GM13977 (cell line): ENCODE measurements around the gene THBS4.

Experiments
- DNase-seq: peaks from one replicate; pipeline ENCODE4 v3.0.0; 2012; ENCODE audit warnings: low spot score
- in situ Hi-C: fragments of 300-500 bp; cut with MboI; formaldehyde crosslinking; loops from one replicate; pipeline ENCODE4 v1.12.0; 2022; ENCODE audit warnings: low sequenced_read_pairs, low pct_unique_long_range_greater_than_20kb, mixed read lengths, inconsistent platforms; ENCODE audit not compliant: unreplicated experiment
- TF ChIP-seq, protein P1 (sequence below): IDR thresholded peaks from 2 replicates; pipeline ENCODE4 v1.5.1; 2012; ENCODE audit warnings: mild to moderate bottlenecking, control low read depth; ENCODE audit not compliant: insufficient read depth; ENCODE audit errors: extremely low read depth, missing control alignments

Gene THBS4

GRCh38 chr5:80042330-80042729 lies 7.2 kb downstream of the THBS4 start:
- DNase-seq: no peak

GRCh38 chr5:80043187-80043586 lies 8.0 kb downstream of the THBS4 start:
- DNase-seq: no peak
- in situ Hi-C loops: no loop called here
- TF ChIP-seq, protein P1, sequence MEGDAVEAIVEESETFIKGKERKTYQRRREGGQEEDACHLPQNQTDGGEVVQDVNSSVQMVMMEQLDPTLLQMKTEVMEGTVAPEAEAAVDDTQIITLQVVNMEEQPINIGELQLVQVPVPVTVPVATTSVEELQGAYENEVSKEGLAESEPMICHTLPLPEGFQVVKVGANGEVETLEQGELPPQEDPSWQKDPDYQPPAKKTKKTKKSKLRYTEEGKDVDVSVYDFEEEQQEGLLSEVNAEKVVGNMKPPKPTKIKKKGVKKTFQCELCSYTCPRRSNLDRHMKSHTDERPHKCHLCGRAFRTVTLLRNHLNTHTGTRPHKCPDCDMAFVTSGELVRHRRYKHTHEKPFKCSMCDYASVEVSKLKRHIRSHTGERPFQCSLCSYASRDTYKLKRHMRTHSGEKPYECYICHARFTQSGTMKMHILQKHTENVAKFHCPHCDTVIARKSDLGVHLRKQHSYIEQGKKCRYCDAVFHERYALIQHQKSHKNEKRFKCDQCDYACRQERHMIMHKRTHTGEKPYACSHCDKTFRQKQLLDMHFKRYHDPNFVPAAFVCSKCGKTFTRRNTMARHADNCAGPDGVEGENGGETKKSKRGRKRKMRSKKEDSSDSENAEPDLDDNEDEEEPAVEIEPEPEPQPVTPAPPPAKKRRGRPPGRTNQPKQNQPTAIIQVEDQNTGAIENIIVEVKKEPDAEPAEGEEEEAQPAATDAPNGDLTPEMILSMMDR: no peak

More at GRCh38 chr5:80042330-80042729, 7.2 kb downstream of the THBS4 start:
- TF ChIP-seq, protein P1: no peak
- in situ Hi-C loops: no loop called here

- in situ Hi-C loops: no loop called here
- TF ChIP-seq, protein P1: no peak
- DNase-seq: no peak
Measured at GRCh38 chr5:80048084-80048780, 13.1 kb downstream of the THBS4 start.

DNA sequence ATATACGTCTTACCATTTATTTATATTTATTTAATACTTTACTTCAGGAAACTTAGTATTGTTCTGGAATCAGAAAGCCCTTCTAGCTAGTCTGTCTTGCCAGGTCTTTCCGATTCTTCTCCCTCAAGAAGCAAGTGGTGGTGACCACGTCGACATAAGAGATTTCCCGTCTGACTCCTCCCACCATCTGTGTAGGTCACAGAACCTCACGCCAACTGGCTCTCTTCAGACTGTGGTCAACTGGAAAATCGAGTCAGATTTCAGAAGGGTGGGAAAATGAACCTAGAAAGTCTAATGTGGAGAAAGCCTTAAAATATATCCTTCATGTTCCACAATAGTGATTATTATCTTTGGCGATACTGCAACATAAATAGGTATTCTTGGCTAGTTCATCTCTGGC lies 17.3 kb downstream of the THBS4 start:
- DNase-seq: no peak
- TF ChIP-seq, protein P1: no peak
- in situ Hi-C loops: no loop called here

DNA sequence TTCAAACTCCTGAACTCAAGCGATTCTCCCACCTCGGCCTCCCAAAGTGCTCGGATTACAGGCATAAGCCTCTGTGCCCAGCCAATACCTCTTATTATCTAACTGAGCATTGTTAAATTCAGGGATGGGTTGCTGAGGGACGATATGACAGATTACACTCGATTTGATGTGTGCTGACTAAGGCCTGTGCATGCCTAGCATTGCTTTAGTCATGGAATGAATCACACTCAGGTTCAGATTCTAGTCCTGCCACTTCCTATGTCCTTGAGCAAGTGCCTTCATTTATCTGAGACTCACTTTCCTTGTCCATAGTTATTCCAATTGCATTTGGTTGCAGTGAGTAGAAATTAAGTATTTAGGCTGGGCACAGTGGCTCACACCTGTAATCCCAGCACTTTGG lies 19.5 kb downstream of the THBS4 start:
- DNase-seq: no peak
- in situ Hi-C loops: no loop called here

DNA sequence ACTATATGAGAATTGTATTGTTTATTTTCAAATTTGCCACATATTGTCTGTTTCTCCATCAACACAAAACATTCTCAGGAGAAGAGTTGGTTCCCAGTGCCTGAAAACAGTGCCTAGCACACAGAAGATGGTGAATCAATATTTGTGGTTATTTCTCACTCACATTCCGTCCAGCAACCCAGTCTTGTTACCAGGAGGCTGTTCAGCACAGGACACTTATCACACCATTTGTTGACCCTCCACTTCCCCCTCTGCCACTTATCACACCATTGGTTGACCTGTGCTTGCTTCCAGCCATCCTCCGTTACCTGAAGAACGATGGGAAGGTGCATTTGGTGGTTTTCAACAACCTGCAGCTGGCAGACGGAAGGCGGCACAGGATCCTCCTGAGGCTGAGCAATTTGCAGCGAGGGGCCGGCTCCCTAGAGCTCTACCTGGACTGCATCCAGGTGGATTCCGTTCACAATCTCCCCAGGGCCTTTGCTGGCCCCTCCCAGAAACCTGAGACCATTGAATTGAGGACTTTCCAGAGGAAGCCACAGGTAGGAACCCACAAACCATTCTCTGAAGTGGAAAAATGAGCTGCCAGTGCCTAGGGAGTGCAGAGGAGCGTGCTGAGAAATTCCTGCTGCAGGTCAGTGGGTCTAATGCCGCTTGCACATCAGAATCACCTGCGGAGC lies 20.5 kb downstream of the THBS4 start:
- DNase-seq: no peak
- TF ChIP-seq, protein P1: no peak
- in situ Hi-C loops: no loop called here

More for the DNA sequence above, 19.5 kb downstream of the THBS4 start:
- TF ChIP-seq, protein P1: no peak
